Activated CD8-positive, alpha-beta T cell treated with anti-CD3 and anti-CD28 coated beads for 36 hours (primary cell): ENCODE measurements around the gene INHBB. TPM values are rescaled to one million over a fixed set of nuclear protein-coding genes. Genes with fewer than 3 reads are reported as not detected.

ENCODE experiments used
- ATAC-seq: fragments of 200-7000 bp; cut with Tn5 transposase; one replicate; pipeline ENCODE4 v1.10.0; 2021; ENCODE audit warnings: mild to moderate bottlenecking, moderate library complexity
- CTCF ChIA-PET: fragments of 350-600 bp; sonication (Branson Sonifier 250); formaldehyde crosslinking; loops from one replicate; lab custom pipeline; 2021; ENCODE audit warnings: antibody characterized with exemption; lab: Charles Lee
- POLR2A ChIA-PET: fragments of 350-600 bp; sonication (Branson Sonifier 250); formaldehyde crosslinking; loops from one replicate; lab custom pipeline; 2021; ENCODE audit warnings: antibody characterized with exemption; lab: Charles Lee
- DNase-seq: peaks from one replicate; pipeline ENCODE4 v3.0.0-alpha.2; 2020
- H3K27ac Mint-ChIP-seq: one replicate; pipeline ENCODE4 v1.8.0; 2021; ENCODE audit warnings: mild to moderate bottlenecking, mixed read lengths
- H3K27me3 Mint-ChIP-seq: one replicate; pipeline ENCODE4 v1.8.0; 2021; ENCODE audit warnings: mixed read lengths
- H3K36me3 Mint-ChIP-seq: one replicate; pipeline ENCODE4 v1.8.0; 2021; ENCODE audit warnings: low read depth, mixed read lengths
- H3K4me1 Mint-ChIP-seq: one replicate; pipeline ENCODE4 v1.8.0; 2021; ENCODE audit warnings: low read depth, mixed read lengths
- H3K4me3 Mint-ChIP-seq: one replicate; pipeline ENCODE4 v1.8.0; 2021; ENCODE audit warnings: mild to moderate bottlenecking, moderate library complexity, mixed read lengths
- H3K9me3 Mint-ChIP-seq: one replicate; pipeline ENCODE4 v1.8.0; 2021; ENCODE audit warnings: mixed read lengths
- CTCF ChIP-seq: fragments of 200-600 bp; IDR thresholded peaks from one replicate; pipeline ENCODE4 v1.8.0; 2022; ENCODE audit warnings: antibody characterized with exemption, mild to moderate bottlenecking
- intact Hi-C: fragments of 100-400 bp; cut with micrococcal nuclease; formaldehyde crosslinking; loops from one replicate; pipeline ENCODE4 v1.10.0; 2022
- total RNA-seq, 2 experiments: library from RNA; stranded (reverse); gene quantifications; one replicate each; pipeline ENCODE4 v1.2.3, GENCODE V29; 2021

INHBB gene
- total RNA-seq, 2 experiments from 2014 or later, result not detected

- ATAC-seq (no peak), DNase-seq (no peak)
- H3K27ac Mint-ChIP-seq, result no peak overlapping the region
- no peaks in the 10 kb centered on the region for H3K9me3 Mint-ChIP-seq
- H3K4me3 Mint-ChIP-seq, result no peak overlapping the region
- CTCF ChIA-PET, result no interaction called here
- POLR2A ChIA-PET, result no interaction called here
- intact Hi-C loops, result no loop called here
- peaks cover 4% of the 10 kb centered on the region for H3K27me3 Mint-ChIP-seq
- no peak for TF ChIP-seq CTCF
- H3K36me3 Mint-ChIP-seq, result no peaks in the 10 kb centered on the region
- no peaks in the 10 kb centered on the region for H3K4me1 Mint-ChIP-seq
Measured at GRCh38 chr2:120381192-120381591, 35.3 kb downstream of the INHBB start.

DNA sequence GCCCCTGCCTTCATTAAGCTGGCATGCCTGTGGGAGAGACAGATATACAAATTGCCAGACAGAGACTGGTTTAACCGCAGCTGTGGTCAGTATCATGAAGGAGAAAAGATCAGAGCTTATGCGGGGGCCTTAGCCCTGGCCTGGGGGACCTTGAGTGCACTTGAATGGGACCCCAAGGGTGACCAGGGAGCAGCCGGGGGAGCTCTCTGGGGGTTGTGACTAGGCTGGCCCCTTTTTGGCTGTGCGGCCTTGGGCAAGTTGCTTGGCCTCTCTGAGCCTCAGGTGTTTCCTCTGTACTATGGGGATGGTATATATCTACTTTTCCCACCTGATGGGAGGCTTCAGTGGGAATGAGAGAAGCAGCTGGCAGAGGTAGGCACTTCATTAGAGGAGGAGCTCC is 35.7 kb downstream of the INHBB start:
- H3K27me3 Mint-ChIP-seq, result peaks cover 5% of the 10 kb centered on the region
- no peak for TF ChIP-seq CTCF
- H3K9me3 Mint-ChIP-seq, result no peaks in the 10 kb centered on the region
- ATAC-seq, result no peak
- CTCF ChIA-PET, result no interaction called here
- no peak overlapping the region for H3K27ac Mint-ChIP-seq
- DNase-seq, result no peak
- no peaks in the 10 kb centered on the region for H3K36me3 Mint-ChIP-seq
- intact Hi-C loops, result no loop called here
- no peak overlapping the region for H3K4me3 Mint-ChIP-seq
- POLR2A ChIA-PET, result no interaction called here
- H3K4me1 Mint-ChIP-seq, result no peaks in the 10 kb centered on the region

GRCh38 chr2:120382541-120383144 is 36.7 kb downstream of the INHBB start:
- Mint-ChIP-seq H3K4me3 (no peak overlapping the region), H3K36me3 (no peaks in the 10 kb centered on the region), H3K27me3 (peaks cover 5% of the 10 kb centered on the region), H3K9me3 (no peaks in the 10 kb centered on the region), H3K27ac (no peak overlapping the region), H3K4me1 (no peaks in the 10 kb centered on the region)
- intact Hi-C loops, result no loop called here
- CTCF ChIA-PET, result no interaction called here
- no peak for ATAC-seq
- no peak for DNase-seq
- POLR2A ChIA-PET, result no interaction called here
- no peak for TF ChIP-seq CTCF

GRCh38 chr2:120383191-120383590 is 37.3 kb downstream of the INHBB start:
- no peak for ATAC-seq

More at GRCh38 chr2:120383191-120383590, 37.3 kb downstream of the INHBB start:
- Mint-ChIP-seq H3K27me3 (peaks cover 4% of the 10 kb centered on the region), H3K9me3 (no peaks in the 10 kb centered on the region), H3K4me1 (no peaks in the 10 kb centered on the region), H3K27ac (no peak overlapping the region), H3K36me3 (no peaks in the 10 kb centered on the region), H3K4me3 (no peak overlapping the region)
- CTCF ChIA-PET, result no interaction called here
- no peak for TF ChIP-seq CTCF
- POLR2A ChIA-PET, result no interaction called here
- intact Hi-C loops, result no loop called here
- DNase-seq, result no peak
